ENCODE results near the gene CORIN. TPM values are rescaled to one million over a fixed set of nuclear protein-coding genes. Genes with fewer than 3 reads are reported as not detected.

The CORIN gene
- total RNA-seq, 1 donor from 2014 or later = 0.51 TPM

- TF ChIP-seq CTCF (IDR thresholded peaks at IDR 0.05; ENCODE audit: unreplicated experiment) = no peak
- Mint-ChIP-seq H3K36me3 (ENCODE audit: low read depth, unreplicated experiment) (no peaks in the 10 kb centered on the region), H3K27ac (ENCODE audit: unreplicated experiment) (no peak overlapping the region), H3K9me3 (ENCODE audit: unreplicated experiment) (no peaks in the 10 kb centered on the region), H3K4me1 (ENCODE audit: unreplicated experiment) (peaks cover 6% of the 10 kb centered on the region), H3K4me3 (ENCODE audit: unreplicated experiment) (no peak overlapping the region), H3K27me3 (ENCODE audit: unreplicated experiment) (peaks cover 1% of the 10 kb centered on the region)
- DNase-seq (ENCODE audit: low spot score) = no peak
Observed at GRCh38 chr4:47612116-47613023, 225.5 kb downstream of the CORIN start.

GRCh38 chr4:47606482-47606881 lies 231.4 kb downstream of the CORIN start:
- peaks cover 4% of the 10 kb centered on the region for H3K4me1 Mint-ChIP-seq (ENCODE audit: unreplicated experiment)
- no peaks in the 10 kb centered on the region for H3K27me3 Mint-ChIP-seq (ENCODE audit: unreplicated experiment)
- no peak for DNase-seq (ENCODE audit: low spot score)
- no peak for TF ChIP-seq CTCF (IDR thresholded peaks at IDR 0.05; ENCODE audit: unreplicated experiment)
- no peaks in the 10 kb centered on the region for H3K9me3 Mint-ChIP-seq (ENCODE audit: unreplicated experiment)
- H3K27ac Mint-ChIP-seq (ENCODE audit: unreplicated experiment) = no peak overlapping the region
- H3K4me3 Mint-ChIP-seq (ENCODE audit: unreplicated experiment) = no peak overlapping the region
- no peaks in the 10 kb centered on the region for H3K36me3 Mint-ChIP-seq (ENCODE audit: low read depth, unreplicated experiment)

- no peaks in the 10 kb centered on the region for H3K36me3 Mint-ChIP-seq (ENCODE audit: low read depth, unreplicated experiment)
- H3K4me3 Mint-ChIP-seq (ENCODE audit: unreplicated experiment) = no peak overlapping the region
Observed at GRCh38 chr4:47598896-47599295, 239.0 kb downstream of the CORIN start.

GRCh38 chr4:47598320-47598719 lies 239.5 kb downstream of the CORIN start:
- Mint-ChIP-seq H3K27ac (ENCODE audit: unreplicated experiment) (no peak overlapping the region), H3K4me3 (ENCODE audit: unreplicated experiment) (no peak overlapping the region), H3K27me3 (ENCODE audit: unreplicated experiment) (no peaks in the 10 kb centered on the region), H3K9me3 (ENCODE audit: unreplicated experiment) (no peaks in the 10 kb centered on the region), H3K36me3 (ENCODE audit: low read depth, unreplicated experiment) (no peaks in the 10 kb centered on the region), H3K4me1 (ENCODE audit: unreplicated experiment) (no peaks in the 10 kb centered on the region)
- DNase-seq (ENCODE audit: low spot score) = no peak
- no peak for TF ChIP-seq CTCF (IDR thresholded peaks at IDR 0.05; ENCODE audit: unreplicated experiment)

More at GRCh38 chr4:47598896-47599295, 239.0 kb downstream of the CORIN start:
- Mint-ChIP-seq H3K27me3 (ENCODE audit: unreplicated experiment) (no peaks in the 10 kb centered on the region), H3K4me1 (ENCODE audit: unreplicated experiment) (no peaks in the 10 kb centered on the region), H3K9me3 (ENCODE audit: unreplicated experiment) (no peaks in the 10 kb centered on the region), H3K27ac (ENCODE audit: unreplicated experiment) (no peak overlapping the region)
- TF ChIP-seq CTCF (IDR thresholded peaks at IDR 0.05; ENCODE audit: unreplicated experiment) = no peak
- no peak for DNase-seq (ENCODE audit: low spot score)

- no peak for TF ChIP-seq CTCF (IDR thresholded peaks at IDR 0.05; ENCODE audit: unreplicated experiment)
- Mint-ChIP-seq H3K4me3 (ENCODE audit: unreplicated experiment) (no peak overlapping the region), H3K27ac (ENCODE audit: unreplicated experiment) (no peak overlapping the region)
Observed at GRCh38 chr4:47597696-47598095, 240.2 kb downstream of the CORIN start.

More at GRCh38 chr4:47597696-47598095, 240.2 kb downstream of the CORIN start:
- Mint-ChIP-seq H3K4me1 (ENCODE audit: unreplicated experiment) (no peaks in the 10 kb centered on the region), H3K36me3 (ENCODE audit: low read depth, unreplicated experiment) (no peaks in the 10 kb centered on the region), H3K9me3 (ENCODE audit: unreplicated experiment) (no peaks in the 10 kb centered on the region), H3K27me3 (ENCODE audit: unreplicated experiment) (no peaks in the 10 kb centered on the region)
- no peak for DNase-seq (ENCODE audit: low spot score)

Measured in endothelial cell (in vitro differentiated cells).